ENCODE data around the gene YPEL1.

The YPEL1 gene

GRCh38 chr22:21735200-21736083, at the start of gene YPEL1:
Gene YPEL1 (minus strand): TSS chr22:21735794. CDS start chr22:21710744, 25,050 bp downstream.
- Mint-ChIP-seq H3K4me1 (ENCODE audit: low read depth) (peaks cover 14% of the 10 kb centered on the region), H3K9me3 (no peaks in the 10 kb centered on the region), H3K27me3 (peaks cover 1% of the 10 kb centered on the region), H3K36me3 (ENCODE audit: low read depth) (no peaks in the 10 kb centered on the region), H3K27ac (peak within 1 kb of the TSS; percentile 80), H3K4me3 (peak within 1 kb of the TSS; percentile 79)
- intact Hi-C loops (cut with micrococcal nuclease): loop anchor here (1.0 kb wide), 1 partner anchor 203 kb away; no protein-coding TSS in a partner anchor

- peaks cover 13% of the 10 kb centered on the region for H3K4me1 Mint-ChIP-seq (ENCODE audit: low read depth)
- H3K27ac Mint-ChIP-seq: no peak overlapping the region
- no peaks in the 10 kb centered on the region for H3K27me3 Mint-ChIP-seq
- intact Hi-C loops (cut with micrococcal nuclease): no loop called here
- no peaks in the 10 kb centered on the region for H3K9me3 Mint-ChIP-seq
- no peak overlapping the region for H3K4me3 Mint-ChIP-seq
- peaks cover 89% of the 10 kb centered on the region for H3K36me3 Mint-ChIP-seq (ENCODE audit: low read depth)
Observed at GRCh38 chr22:21780259-21780658, 44.7 kb upstream of the YPEL1 start.

GRCh38 chr22:21779444-21779843, 43.9 kb upstream of the YPEL1 start:
- Mint-ChIP-seq H3K9me3 (no peaks in the 10 kb centered on the region), H3K4me3 (no peak overlapping the region), H3K36me3 (ENCODE audit: low read depth) (peaks cover 81% of the 10 kb centered on the region), H3K27me3 (no peaks in the 10 kb centered on the region), H3K4me1 (ENCODE audit: low read depth) (peaks cover 16% of the 10 kb centered on the region), H3K27ac (no peak overlapping the region)
- intact Hi-C loops (cut with micrococcal nuclease): no loop called here

GRCh38 chr22:21778705-21779363, 43.2 kb upstream of the YPEL1 start:
- intact Hi-C loops (cut with micrococcal nuclease): no loop called here
- Mint-ChIP-seq H3K27me3 (no peaks in the 10 kb centered on the region), H3K9me3 (no peaks in the 10 kb centered on the region), H3K27ac (no peak overlapping the region), H3K4me3 (no peak overlapping the region), H3K36me3 (ENCODE audit: low read depth) (peaks cover 80% of the 10 kb centered on the region), H3K4me1 (ENCODE audit: low read depth) (peaks cover 20% of the 10 kb centered on the region)

GRCh38 chr22:21771631-21771976, 36.0 kb upstream of the YPEL1 start:
- peaks cover 32% of the 10 kb centered on the region for H3K4me1 Mint-ChIP-seq (ENCODE audit: low read depth)
- intact Hi-C loops (cut with micrococcal nuclease): loop anchor here (5.0 kb wide), 1 partner anchor 36 kb away; no protein-coding TSS in a partner anchor
- H3K27ac Mint-ChIP-seq: peak overlapping the region; percentile 84

GRCh38 chr22:21768435-21768834, 32.8 kb upstream of the YPEL1 start:
- no peaks in the 10 kb centered on the region for H3K9me3 Mint-ChIP-seq
- peaks cover 26% of the 10 kb centered on the region for H3K4me1 Mint-ChIP-seq (ENCODE audit: low read depth)
- H3K27ac Mint-ChIP-seq: peak overlapping the region; percentile 40
- intact Hi-C loops (cut with micrococcal nuclease): loop anchor here (10.0 kb wide), 1 partner anchor 64 kb away; no protein-coding TSS in a partner anchor
- H3K4me3 Mint-ChIP-seq: no peak overlapping the region
- no peaks in the 10 kb centered on the region for H3K27me3 Mint-ChIP-seq
- peaks cover 96% of the 10 kb centered on the region for H3K36me3 Mint-ChIP-seq (ENCODE audit: low read depth)

More at GRCh38 chr22:21771631-21771976, 36.0 kb upstream of the YPEL1 start:
- H3K36me3 Mint-ChIP-seq (ENCODE audit: low read depth): peaks cover 78% of the 10 kb centered on the region
- no peaks in the 10 kb centered on the region for H3K27me3 Mint-ChIP-seq
- H3K4me3 Mint-ChIP-seq: no peak overlapping the region
- no peaks in the 10 kb centered on the region for H3K9me3 Mint-ChIP-seq

- no peak overlapping the region for H3K4me3 Mint-ChIP-seq
- H3K27ac Mint-ChIP-seq: no peak overlapping the region
Observed at GRCh38 chr22:21766691-21767462, 31.3 kb upstream of the YPEL1 start.

GRCh38 chr22:21765909-21766529, 30.4 kb upstream of the YPEL1 start:
- Mint-ChIP-seq H3K4me3 (no peak overlapping the region), H3K36me3 (ENCODE audit: low read depth) (peaks cover 96% of the 10 kb centered on the region), H3K9me3 (no peaks in the 10 kb centered on the region), H3K4me1 (ENCODE audit: low read depth) (peaks cover 15% of the 10 kb centered on the region), H3K27ac (no peak overlapping the region), H3K27me3 (no peaks in the 10 kb centered on the region)
- intact Hi-C loops (cut with micrococcal nuclease): loop anchor here (10.0 kb wide), 1 partner anchor 61 kb away; no protein-coding TSS in a partner anchor

More at GRCh38 chr22:21766691-21767462, 31.3 kb upstream of the YPEL1 start:
- H3K9me3 Mint-ChIP-seq: no peaks in the 10 kb centered on the region
- H3K36me3 Mint-ChIP-seq (ENCODE audit: low read depth): peaks cover 100% of the 10 kb centered on the region
- intact Hi-C loops (cut with micrococcal nuclease): loop anchor here (10.0 kb wide), 1 partner anchor 62 kb away; no protein-coding TSS in a partner anchor
- peaks cover 18% of the 10 kb centered on the region for H3K4me1 Mint-ChIP-seq (ENCODE audit: low read depth)
- no peaks in the 10 kb centered on the region for H3K27me3 Mint-ChIP-seq

- H3K9me3 Mint-ChIP-seq: no peaks in the 10 kb centered on the region
- peaks cover 87% of the 10 kb centered on the region for H3K36me3 Mint-ChIP-seq (ENCODE audit: low read depth)
- H3K4me1 Mint-ChIP-seq (ENCODE audit: low read depth): peaks cover 15% of the 10 kb centered on the region
- no peak overlapping the region for H3K4me3 Mint-ChIP-seq
- peak overlapping the region; percentile 47 for H3K27ac Mint-ChIP-seq
- intact Hi-C loops (cut with micrococcal nuclease): loop anchor here (10.0 kb wide), 1 partner anchor 59 kb away; no protein-coding TSS in a partner anchor
- no peaks in the 10 kb centered on the region for H3K27me3 Mint-ChIP-seq
Observed at GRCh38 chr22:21764038-21764804, 28.6 kb upstream of the YPEL1 start.

GRCh38 chr22:21762712-21763581, 27.4 kb upstream of the YPEL1 start:
- intact Hi-C loops (cut with micrococcal nuclease): loop anchor here (10.0 kb wide), 1 partner anchor 58 kb away; no protein-coding TSS in a partner anchor
- Mint-ChIP-seq H3K27me3 (no peaks in the 10 kb centered on the region), H3K4me1 (ENCODE audit: low read depth) (peaks cover 15% of the 10 kb centered on the region), H3K9me3 (no peaks in the 10 kb centered on the region), H3K27ac (peak overlapping the region; percentile 47), H3K4me3 (no peak overlapping the region), H3K36me3 (ENCODE audit: low read depth) (peaks cover 87% of the 10 kb centered on the region)

- Mint-ChIP-seq H3K27ac (no peak overlapping the region), H3K9me3 (no peaks in the 10 kb centered on the region), H3K27me3 (no peaks in the 10 kb centered on the region), H3K36me3 (ENCODE audit: low read depth) (peaks cover 87% of the 10 kb centered on the region), H3K4me1 (ENCODE audit: low read depth) (peaks cover 15% of the 10 kb centered on the region), H3K4me3 (no peak overlapping the region)
- intact Hi-C loops (cut with micrococcal nuclease): loop anchor here (10.0 kb wide), 1 partner anchor 57 kb away; no protein-coding TSS in a partner anchor
Observed at GRCh38 chr22:21761994-21762680, 26.5 kb upstream of the YPEL1 start.

Measured in dendritic cell treated with granulocyte-macrophage colony-stimulating factor and Interleukin-4, amounts not matched to agents 40 ng/mL and 50 ng/mL, for 4 days (primary cell).